IPS-20b (cell line): Measurements from ENCODE around the gene CBFA2T2.
"Not testable (repeated sequence)": the region's sequence is repeated elsewhere in the genome, so short reads cannot be mapped to it uniquely, and the experiment has no call there.

ENCODE experiments used
- H3K27ac ChIP-seq: one replicate; pipeline ENCODE4 v1.5.1; 2013; ENCODE audit warnings: low read length
- H3K27me3 ChIP-seq: 2 replicates; pipeline ENCODE4 v1.6.1; 2013; ENCODE audit warnings: mild to moderate bottlenecking, low read length, inconsistent platforms; ENCODE audit not compliant: insufficient read depth
- H3K36me3 ChIP-seq: 2 replicates; pipeline ENCODE4 v1.6.1; 2013; ENCODE audit warnings: low read depth, mild to moderate bottlenecking, inconsistent platforms, low read length, moderate library complexity; ENCODE audit not compliant: insufficient read depth
- H3K4me1 ChIP-seq: 2 replicates; pipeline ENCODE4 v1.6.1; 2013; ENCODE audit warnings: mild to moderate bottlenecking, control low read depth, inconsistent platforms, low read length, moderate library complexity; ENCODE audit not compliant: insufficient read depth
- H3K4me3 ChIP-seq: 2 replicates; pipeline ENCODE4 v1.5.1; 2013; ENCODE audit warnings: mild to moderate bottlenecking, low read length, inconsistent platforms
- H3K9ac ChIP-seq: 2 replicates; pipeline ENCODE4 v1.6.1; 2013; ENCODE audit warnings: low read depth, mild to moderate bottlenecking, inconsistent platforms, low read length, moderate library complexity
- H3K9me3 ChIP-seq: 2 replicates; pipeline ENCODE4 v1.6.1; 2013; ENCODE audit warnings: mild to moderate bottlenecking, low read depth, low read length, inconsistent platforms; ENCODE audit not compliant: insufficient read depth

The CBFA2T2 gene

GRCh38 chr20:33474963-33475362 lies 14.9 kb upstream of the CBFA2T2 start:
- Histone ChIP-seq H3K4me1 (peaks cover 13% of the 10 kb centered on the region), H3K36me3 (no peaks in the 10 kb centered on the region), H3K27ac (no peak overlapping the region)

GRCh38 chr20:33475381-33476152 lies 14.3 kb upstream of the CBFA2T2 start:
- Histone ChIP-seq H3K9ac (no peak overlapping the region), H3K4me3 (no peak overlapping the region), H3K9me3 (no peaks in the 10 kb centered on the region), H3K4me1 (peaks cover 13% of the 10 kb centered on the region), H3K27ac (no peak overlapping the region), H3K27me3 (no peaks in the 10 kb centered on the region), H3K36me3 (no peaks in the 10 kb centered on the region)

More at GRCh38 chr20:33474963-33475362, 14.9 kb upstream of the CBFA2T2 start:
- H3K4me3 ChIP-seq: no peak overlapping the region
- H3K27me3 ChIP-seq: no peaks in the 10 kb centered on the region
- no peak overlapping the region for H3K9ac ChIP-seq
- H3K9me3 ChIP-seq: no peaks in the 10 kb centered on the region

- H3K4me1 ChIP-seq: peaks cover 13% of the 10 kb centered on the region
- no peaks in the 10 kb centered on the region for H3K9me3 ChIP-seq
- no peaks in the 10 kb centered on the region for H3K36me3 ChIP-seq
- H3K9ac ChIP-seq: no peak overlapping the region
- no peak overlapping the region for H3K4me3 ChIP-seq
- no peaks in the 10 kb centered on the region for H3K27me3 ChIP-seq
- no peak overlapping the region for H3K27ac ChIP-seq
Observed at GRCh38 chr20:33477386-33478234, 12.3 kb upstream of the CBFA2T2 start.

DNA sequence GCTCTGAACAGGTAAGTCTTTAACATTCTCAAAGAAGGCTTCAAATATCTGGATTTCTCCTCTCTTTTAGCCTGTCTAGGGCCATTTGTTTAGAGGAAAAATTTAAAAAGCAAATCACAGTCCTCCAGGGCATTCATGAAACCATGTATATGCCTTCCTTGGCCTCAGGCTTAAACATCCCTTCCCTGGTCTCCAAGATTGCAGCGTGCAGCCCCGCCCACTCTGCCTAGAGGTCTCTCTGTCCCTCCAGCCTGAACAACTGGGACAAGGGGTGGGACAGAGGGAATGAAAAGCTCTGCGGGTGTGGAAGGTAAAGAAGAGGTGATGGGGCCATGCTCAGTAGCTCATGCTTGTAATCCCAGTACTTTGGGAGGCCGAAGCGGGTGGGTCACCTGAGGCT lies 9.8 kb upstream of the CBFA2T2 start:
- Histone ChIP-seq H3K9me3 (no peaks in the 10 kb centered on the region), H3K27me3 (no peaks in the 10 kb centered on the region), H3K4me3 (no peak overlapping the region), H3K36me3 (no peaks in the 10 kb centered on the region), H3K9ac (no peak overlapping the region), H3K4me1 (peaks cover 13% of the 10 kb centered on the region), H3K27ac (no peak overlapping the region)

GRCh38 chr20:33481431-33481941 lies 8.4 kb upstream of the CBFA2T2 start:
- Histone ChIP-seq H3K27me3 (no peaks in the 10 kb centered on the region), H3K27ac (no peak overlapping the region), H3K4me3 (no peak overlapping the region), H3K36me3 (no peaks in the 10 kb centered on the region), H3K9me3 (no peaks in the 10 kb centered on the region), H3K4me1 (peaks cover 5% of the 10 kb centered on the region; the same call in 1 of the 2 replicates), H3K9ac (no peak overlapping the region)

- H3K36me3 ChIP-seq: no peaks in the 10 kb centered on the region
- no peak overlapping the region for H3K9ac ChIP-seq
- no peaks in the 10 kb centered on the region for H3K27me3 ChIP-seq
- no peak overlapping the region for H3K27ac ChIP-seq
- H3K4me3 ChIP-seq: no peak overlapping the region
- no peaks in the 10 kb centered on the region for H3K4me1 ChIP-seq
- no peaks in the 10 kb centered on the region for H3K9me3 ChIP-seq
Observed at GRCh38 chr20:33482581-33482980, 7.3 kb upstream of the CBFA2T2 start.

DNA sequence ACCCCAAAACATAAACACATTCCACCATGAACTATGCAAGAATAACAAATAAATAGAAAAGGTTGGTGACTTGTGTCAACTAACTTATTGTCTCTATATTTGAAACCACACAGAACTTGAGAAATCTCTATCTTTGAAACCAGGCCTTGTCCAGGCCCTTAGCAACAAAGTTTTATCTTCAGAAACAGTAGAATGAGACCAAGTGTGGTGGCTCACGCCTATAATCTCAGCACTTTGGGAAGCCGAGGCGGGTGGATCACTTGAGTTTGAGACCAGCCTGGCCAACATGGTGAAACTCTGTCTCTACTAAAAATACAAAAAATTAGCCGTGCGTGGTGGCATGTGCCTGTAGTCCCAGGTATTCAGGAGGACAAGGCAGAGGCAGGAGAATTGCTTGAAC lies 6.7 kb upstream of the CBFA2T2 start:
- not testable (repeated sequence) for H3K4me3 ChIP-seq, H3K27me3 ChIP-seq, H3K9me3 ChIP-seq

DNA sequence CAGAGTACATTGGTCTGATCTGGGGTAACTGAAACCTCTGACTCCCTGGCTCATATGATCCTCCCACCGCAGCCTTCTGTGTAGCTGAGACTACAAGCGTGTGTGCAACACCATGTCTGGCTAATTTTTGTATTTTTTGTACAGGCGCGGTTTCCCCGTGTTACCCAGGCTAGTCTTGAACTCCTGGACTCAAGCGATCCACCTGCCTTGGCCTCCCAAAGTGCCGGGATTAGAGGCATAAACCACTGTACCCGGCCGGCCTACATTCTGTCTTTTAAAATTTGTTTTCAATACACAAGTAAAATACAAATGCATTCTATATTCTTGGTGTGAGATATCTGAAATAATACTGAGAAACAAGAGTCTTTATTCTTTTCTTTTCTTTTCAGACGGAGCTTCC lies 1.7 kb upstream of the CBFA2T2 start:
- Histone ChIP-seq H3K27me3 (no peaks in the 10 kb centered on the region), H3K9me3 (no peaks in the 10 kb centered on the region), H3K27ac (no peak overlapping the region), H3K4me3 (no peak overlapping the region), H3K9ac (no peak overlapping the region), H3K36me3 (no peaks in the 10 kb centered on the region), H3K4me1 (peaks cover 4% of the 10 kb centered on the region)

More for the DNA sequence above, 6.7 kb upstream of the CBFA2T2 start:
- H3K9ac ChIP-seq, H3K36me3 ChIP-seq, H3K27ac ChIP-seq, H3K4me1 ChIP-seq: not testable (repeated sequence)

GRCh38 chr20:33488661-33489494 lies 1.0 kb upstream of the CBFA2T2 start:
- H3K27ac ChIP-seq, H3K27me3 ChIP-seq, H3K36me3 ChIP-seq, H3K4me1 ChIP-seq, H3K9ac ChIP-seq, H3K9me3 ChIP-seq: not testable (repeated sequence)
- H3K4me3 ChIP-seq: peak overlapping the region; percentile 80; the same call in 1 of the 2 replicates

DNA sequence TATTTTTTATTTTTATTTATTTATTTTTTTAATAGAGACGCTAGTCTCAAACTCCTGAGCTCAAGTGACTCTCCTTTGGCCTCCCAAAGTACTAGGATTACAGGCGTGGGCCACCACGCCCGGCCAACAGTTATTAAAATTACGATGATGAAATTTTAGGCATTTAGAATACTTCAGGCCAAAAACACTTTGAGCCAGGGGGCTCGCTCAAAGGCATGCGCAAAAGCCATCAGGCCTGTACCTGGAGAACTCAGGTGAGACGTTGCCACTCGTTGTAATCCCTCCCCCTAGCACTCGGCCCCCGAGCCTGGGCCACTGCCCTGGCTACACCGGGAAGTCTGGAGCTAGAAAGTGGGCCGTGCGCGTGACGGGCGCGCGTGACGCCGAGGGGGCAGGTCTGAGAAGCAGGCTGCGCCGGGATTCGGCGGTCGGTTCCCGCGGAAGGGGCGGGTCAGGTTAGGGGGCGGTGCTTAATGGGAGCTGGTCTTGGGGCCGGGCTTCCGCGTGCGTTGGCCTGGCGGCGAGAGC lies 337 bp upstream of the CBFA2T2 start:
- Histone ChIP-seq H3K27ac (no peak overlapping the region), H3K27me3 (no peaks in the 10 kb centered on the region), H3K36me3 (no peaks in the 10 kb centered on the region), H3K9me3 (no peaks in the 10 kb centered on the region), H3K9ac (peak overlapping the region; percentile 80; the same call in 1 of the 2 replicates), H3K4me1 (peaks cover 4% of the 10 kb centered on the region), H3K4me3 (peak overlapping the region; percentile 80)
